K562 (cell line): ENCODE data around the gene ELOVL5. TPM values are rescaled to one million over a fixed set of nuclear protein-coding genes. Genes with fewer than 3 reads are reported as not detected.
A peak's percentile ranks its signal among the peaks of the same experiment; 100 is the strongest.

ENCODE experiments used
- CBFB ChIP-seq: sonication (generic); formaldehyde crosslinking; IDR thresholded peaks from 2 replicates; pipeline ENCODE4 v1.4.0; 2020; ENCODE audit warnings: mild to moderate bottlenecking, missing genetic modification reagents
- CHCHD3 ChIP-seq: fragments of 250-450 bp; sonication (Bioruptor Pico); IDR thresholded peaks from 2 replicates; pipeline ENCODE4 v2.1.2; 2022; ENCODE audit warnings: mild to moderate bottlenecking
- ELF1 ChIP-seq: fragments of 200-800 bp; sonication (Bioruptor generic); IDR thresholded peaks from 2 replicates; pipeline ENCODE4 v1.6.1; 2016; ENCODE audit warnings: missing genetic modification characterization, missing compliant biosample characterization
- HEY1 ChIP-seq: fragments of 250-450 bp; sonication (Bioruptor Pico); IDR thresholded peaks from 2 replicates; pipeline ENCODE4 v1.5.0; 2020; ENCODE audit warnings: mild to moderate bottlenecking, moderate library complexity, borderline replicate concordance
- HNRNPUL1 ChIP-seq: fragments of 200-400 bp; formaldehyde crosslinking; IDR thresholded peaks from 2 replicates; pipeline ENCODE4 v1.6.1; 2017; ENCODE audit warnings: low read length
- HOXB6 ChIP-seq: fragments of 250-450 bp; sonication (Bioruptor Pico); IDR thresholded peaks from 2 replicates; pipeline ENCODE4 v1.5.1; 2022; ENCODE audit warnings: mild to moderate bottlenecking, borderline replicate concordance
- NR2F6 ChIP-seq: fragments of 450-650 bp; formaldehyde crosslinking; IDR thresholded peaks from 2 replicates; pipeline ENCODE4 v1.4.0; 2020; ENCODE audit warnings: mild to moderate bottlenecking
- RHOXF2B ChIP-seq: fragments of 250-450 bp; sonication (Bioruptor Pico); conservative IDR thresholded peaks from 2 replicates; pipeline ENCODE4 v1.5.1; 2021
- SP1 ChIP-seq: sonication (generic); formaldehyde crosslinking; IDR thresholded peaks from 2 replicates; pipeline ENCODE4 v1.8.1; 2022; ENCODE audit warnings: mild to moderate bottlenecking, missing genetic modification reagents
- SRSF1 ChIP-seq: fragments of 200-400 bp; formaldehyde crosslinking; IDR thresholded peaks from 2 replicates; pipeline ENCODE4 v1.6.1; 2017; ENCODE audit warnings: mild to moderate bottlenecking, low read depth, low read length, moderate library complexity
- WHSC1 ChIP-seq: IDR thresholded peaks from one replicate; pipeline ENCODE4 v1.6.1; 2012; ENCODE audit warnings: low read length, control low read depth, inconsistent platforms
- ZEB2 ChIP-seq: fragments of 450-650 bp; IDR thresholded peaks from 2 replicates; pipeline ENCODE4 v1.6.1; 2016
- ZNF134 ChIP-seq: fragments of 250-450 bp; sonication (Bioruptor Pico); conservative IDR thresholded peaks from 2 replicates; pipeline ENCODE4 v1.4.0; 2020
- ZNF551 ChIP-seq: fragments of 250-450 bp; sonication (Bioruptor Pico); IDR thresholded peaks from 2 replicates; pipeline ENCODE4 v1.5.0; 2021; ENCODE audit warnings: mild to moderate bottlenecking, moderate library complexity
- polyA plus RNA-seq, 8 experiments: library from polyadenylated mRNA; depleted of rRNA in 4 of 8; stranded (reverse) in 5 of 8; unstranded in 3 of 8; fragments of >200 nt; fragmentation: Nextera tagmentation in 2 of 8; fragmentation: Illumina TruSeq in 1 of 8; extraction: Ambion mirVana in 2 of 8; extraction: Trizol in 1 of 8; gene quantifications; 2 replicates each; pipeline versions ENCODE4 v1.2.1 to v1.2.3, GENCODE V29; 2011 to 2014; ENCODE audit warnings: inconsistent platforms in 1 of 8, missing spikeins in 1 of 8
- total RNA-seq, 7 experiments: library from RNA; depleted of rRNA in 6 of 7; stranded (reverse); fragments of >200 nt in 6 of 7; fragmentation: Illumina TruSeq in 2 of 7; extraction: Trizol in 2 of 7; gene quantifications; 2 replicates each; pipeline versions ENCODE4 v1.2.1 to v1.2.3, GENCODE V29; 2011 to 2021; ENCODE audit warnings: low replicate concordance in 1 of 7
- TF ChIP-seq, protein P1 (sequence below): fragments of 150-350 bp; IDR thresholded peaks from 2 replicates; pipeline ENCODE4 v1.6.1; 2014; ENCODE audit warnings: low read depth, mild to moderate bottlenecking, low read length, borderline replicate concordance
- TF ChIP-seq, protein P2 (sequence below): fragments of 450-650 bp; formaldehyde crosslinking; IDR thresholded peaks from 2 replicates; pipeline ENCODE4 v1.4.0; 2022; ENCODE audit warnings: mild to moderate bottlenecking, moderate library complexity
- TF ChIP-seq, protein P3 (sequence below): fragments of 450-650 bp; conservative IDR thresholded peaks from 2 replicates; pipeline ENCODE4 v1.6.1; 2016; ENCODE audit warnings: missing genetic modification characterization, low read depth, mild to moderate bottlenecking, control low read depth, missing compliant biosample characterization
- TF ChIP-seq, protein P4 (sequence below): fragments of 250-450 bp; sonication (Bioruptor Pico); IDR thresholded peaks from 2 replicates; pipeline ENCODE4 v1.4.0; 2020
- TF ChIP-seq, protein P5 (sequence below): IDR thresholded peaks from 2 replicates; pipeline ENCODE4 v1.6.1; 2016; ENCODE audit warnings: missing genetic modification characterization, missing compliant biosample characterization

Gene ELOVL5
- total and polyA plus RNA-seq, 9 of the 15 experiments (the other 6 are each of a cell fraction or from before 2014, with no cell fraction given), result 70.6 to 245 (median 132) TPM

DNA sequence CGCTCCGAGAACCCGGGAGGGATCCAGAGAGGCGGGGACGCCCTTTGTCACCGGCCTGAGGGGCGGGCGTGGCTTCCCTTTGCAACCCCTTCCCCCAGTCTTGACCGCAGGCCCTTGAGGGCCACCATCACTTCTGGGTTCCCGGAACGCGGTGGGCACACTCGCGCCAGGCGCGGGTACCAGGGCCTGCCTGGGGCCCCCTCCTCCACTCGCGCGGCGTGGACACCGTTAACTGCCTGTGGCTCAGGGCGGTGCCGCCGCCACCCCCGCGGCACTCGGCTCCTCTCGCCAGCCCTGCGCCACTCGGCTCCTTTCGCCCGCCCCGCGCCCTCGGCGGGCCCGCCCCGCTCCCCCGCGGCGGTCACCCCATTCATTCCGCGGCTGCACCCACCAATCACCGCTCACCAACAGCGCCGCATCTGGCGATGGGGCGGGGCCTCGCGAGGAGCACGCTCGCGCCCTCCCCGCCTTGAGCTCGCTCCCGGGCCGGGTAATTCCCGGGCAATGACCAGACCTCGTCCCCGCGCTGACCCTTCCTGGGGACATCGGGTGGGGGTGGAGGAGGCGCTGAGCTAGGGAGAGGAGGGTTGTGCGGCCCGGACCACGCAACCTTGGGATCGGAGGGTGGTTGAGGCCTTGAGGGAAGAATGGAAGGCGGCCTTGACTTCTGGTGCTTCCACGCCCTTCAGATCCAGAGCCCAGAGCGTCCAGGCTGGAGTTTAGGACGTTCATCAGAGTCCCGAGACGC, 10.5 kb upstream of the ELOVL5 start (continued):
- TF ChIP-seq, protein P1, sequence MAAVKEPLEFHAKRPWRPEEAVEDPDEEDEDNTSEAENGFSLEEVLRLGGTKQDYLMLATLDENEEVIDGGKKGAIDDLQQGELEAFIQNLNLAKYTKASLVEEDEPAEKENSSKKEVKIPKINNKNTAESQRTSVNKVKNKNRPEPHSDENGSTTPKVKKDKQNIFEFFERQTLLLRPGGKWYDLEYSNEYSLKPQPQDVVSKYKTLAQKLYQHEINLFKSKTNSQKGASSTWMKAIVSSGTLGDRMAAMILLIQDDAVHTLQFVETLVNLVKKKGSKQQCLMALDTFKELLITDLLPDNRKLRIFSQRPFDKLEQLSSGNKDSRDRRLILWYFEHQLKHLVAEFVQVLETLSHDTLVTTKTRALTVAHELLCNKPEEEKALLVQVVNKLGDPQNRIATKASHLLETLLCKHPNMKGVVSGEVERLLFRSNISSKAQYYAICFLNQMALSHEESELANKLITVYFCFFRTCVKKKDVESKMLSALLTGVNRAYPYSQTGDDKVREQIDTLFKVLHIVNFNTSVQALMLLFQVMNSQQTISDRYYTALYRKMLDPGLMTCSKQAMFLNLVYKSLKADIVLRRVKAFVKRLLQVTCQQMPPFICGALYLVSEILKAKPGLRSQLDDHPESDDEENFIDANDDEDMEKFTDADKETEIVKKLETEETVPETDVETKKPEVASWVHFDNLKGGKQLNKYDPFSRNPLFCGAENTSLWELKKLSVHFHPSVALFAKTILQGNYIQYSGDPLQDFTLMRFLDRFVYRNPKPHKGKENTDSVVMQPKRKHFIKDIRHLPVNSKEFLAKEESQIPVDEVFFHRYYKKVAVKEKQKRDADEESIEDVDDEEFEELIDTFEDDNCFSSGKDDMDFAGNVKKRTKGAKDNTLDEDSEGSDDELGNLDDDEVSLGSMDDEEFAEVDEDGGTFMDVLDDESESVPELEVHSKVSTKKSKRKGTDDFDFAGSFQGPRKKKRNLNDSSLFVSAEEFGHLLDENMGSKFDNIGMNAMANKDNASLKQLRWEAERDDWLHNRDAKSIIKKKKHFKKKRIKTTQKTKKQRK, result no peak
- no peak for TF ChIP-seq WHSC1
- TF ChIP-seq CBFB (CRISPR knock-in tag), result 0 out of 2 replicates have a peak, but pooled peaks have one; percentile 75
- TF ChIP-seq HOXB6 (CRISPR knock-in tag), result no peak
- TF ChIP-seq, protein P2, sequence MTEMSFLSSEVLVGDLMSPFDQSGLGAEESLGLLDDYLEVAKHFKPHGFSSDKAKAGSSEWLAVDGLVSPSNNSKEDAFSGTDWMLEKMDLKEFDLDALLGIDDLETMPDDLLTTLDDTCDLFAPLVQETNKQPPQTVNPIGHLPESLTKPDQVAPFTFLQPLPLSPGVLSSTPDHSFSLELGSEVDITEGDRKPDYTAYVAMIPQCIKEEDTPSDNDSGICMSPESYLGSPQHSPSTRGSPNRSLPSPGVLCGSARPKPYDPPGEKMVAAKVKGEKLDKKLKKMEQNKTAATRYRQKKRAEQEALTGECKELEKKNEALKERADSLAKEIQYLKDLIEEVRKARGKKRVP (CRISPR knock-in tag), result 0 out of 2 replicates have a peak, but pooled peaks have one; percentile 47
- no peak for TF ChIP-seq HNRNPUL1
- TF ChIP-seq HEY1 (CRISPR knock-in tag), result no peak
- no peak for TF ChIP-seq NR2F6
- peak; percentile 33; the same call in 1 of the 2 replicates for TF ChIP-seq CHCHD3 (CRISPR knock-in tag)
- no peak for TF ChIP-seq ZNF551 (CRISPR knock-in tag)
- peak; percentile 50; the same call in 1 of the 2 replicates for TF ChIP-seq ZEB2
- no peak for TF ChIP-seq ZNF134
- no peak for TF ChIP-seq SRSF1
- no peak for TF ChIP-seq ELF1 (tag)
- TF ChIP-seq, protein P3, sequence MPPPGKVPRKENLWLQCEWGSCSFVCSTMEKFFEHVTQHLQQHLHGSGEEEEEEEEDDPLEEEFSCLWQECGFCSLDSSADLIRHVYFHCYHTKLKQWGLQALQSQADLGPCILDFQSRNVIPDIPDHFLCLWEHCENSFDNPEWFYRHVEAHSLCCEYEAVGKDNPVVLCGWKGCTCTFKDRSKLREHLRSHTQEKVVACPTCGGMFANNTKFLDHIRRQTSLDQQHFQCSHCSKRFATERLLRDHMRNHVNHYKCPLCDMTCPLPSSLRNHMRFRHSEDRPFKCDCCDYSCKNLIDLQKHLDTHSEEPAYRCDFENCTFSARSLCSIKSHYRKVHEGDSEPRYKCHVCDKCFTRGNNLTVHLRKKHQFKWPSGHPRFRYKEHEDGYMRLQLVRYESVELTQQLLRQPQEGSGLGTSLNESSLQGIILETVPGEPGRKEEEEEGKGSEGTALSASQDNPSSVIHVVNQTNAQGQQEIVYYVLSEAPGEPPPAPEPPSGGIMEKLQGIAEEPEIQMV, result no peak
- peak; percentile 85 for TF ChIP-seq SP1
- TF ChIP-seq, protein P4, sequence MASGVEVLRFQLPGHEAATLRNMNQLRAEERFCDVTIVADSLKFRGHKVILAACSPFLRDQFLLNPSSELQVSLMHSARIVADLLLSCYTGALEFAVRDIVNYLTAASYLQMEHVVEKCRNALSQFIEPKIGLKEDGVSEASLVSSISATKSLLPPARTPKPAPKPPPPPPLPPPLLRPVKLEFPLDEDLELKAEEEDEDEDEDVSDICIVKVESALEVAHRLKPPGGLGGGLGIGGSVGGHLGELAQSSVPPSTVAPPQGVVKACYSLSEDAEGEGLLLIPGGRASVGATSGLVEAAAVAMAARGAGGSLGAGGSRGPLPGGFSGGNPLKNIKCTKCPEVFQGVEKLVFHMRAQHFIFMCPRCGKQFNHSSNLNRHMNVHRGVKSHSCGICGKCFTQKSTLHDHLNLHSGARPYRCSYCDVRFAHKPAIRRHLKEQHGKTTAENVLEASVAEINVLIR (CRISPR knock-in tag), result no peak
- TF ChIP-seq, protein P5, sequence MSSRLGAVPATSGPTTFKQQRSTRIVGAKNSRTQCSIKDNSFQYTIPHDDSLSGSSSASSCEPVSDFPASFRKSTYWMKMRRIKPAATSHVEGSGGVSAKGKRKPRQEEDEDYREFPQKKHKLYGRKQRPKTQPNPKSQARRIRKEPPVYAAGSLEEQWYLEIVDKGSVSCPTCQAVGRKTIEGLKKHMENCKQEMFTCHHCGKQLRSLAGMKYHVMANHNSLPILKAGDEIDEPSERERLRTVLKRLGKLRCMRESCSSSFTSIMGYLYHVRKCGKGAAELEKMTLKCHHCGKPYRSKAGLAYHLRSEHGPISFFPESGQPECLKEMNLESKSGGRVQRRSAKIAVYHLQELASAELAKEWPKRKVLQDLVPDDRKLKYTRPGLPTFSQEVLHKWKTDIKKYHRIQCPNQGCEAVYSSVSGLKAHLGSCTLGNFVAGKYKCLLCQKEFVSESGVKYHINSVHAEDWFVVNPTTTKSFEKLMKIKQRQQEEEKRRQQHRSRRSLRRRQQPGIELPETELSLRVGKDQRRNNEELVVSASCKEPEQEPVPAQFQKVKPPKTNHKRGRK, result no peak
- no peak for TF ChIP-seq RHOXF2B
